Vagina (tissue), 2 donors: ENCODE measurements around the gene AQP12B.

ENCODE experiments used
- CTCF ChIP-seq, 3 experiments: fragments of 450-650 bp in 2 of 3; fragments of 200-600 bp in 1 of 3; sonication (generic) in 1 of 3; IDR thresholded peaks; one replicate each; pipeline ENCODE4 v1.5.1; 2017 to 2019; ENCODE audit warnings: antibody characterized with exemption in 3 of 3, mild to moderate bottlenecking in 2 of 3, moderate library complexity in 2 of 3
- POLR2A ChIP-seq, 2 donors: fragments of 450-650 bp; IDR thresholded peaks; one replicate each; pipeline ENCODE4 v1.6.1; 2017; ENCODE audit warnings: antibody characterized with exemption in 2 of 2, mild to moderate bottlenecking in 2 of 2, moderate library complexity in 2 of 2
- POLR2AphosphoS5 ChIP-seq, 2 donors: sonication (generic); formaldehyde crosslinking; IDR thresholded peaks; one replicate each; pipeline ENCODE4 v1.9.0; 2017; ENCODE audit warnings: antibody characterized with exemption in 2 of 2, mild to moderate bottlenecking in 2 of 2, low read depth in 1 of 2; ENCODE audit not compliant: insufficient read depth in 1 of 2

DNA sequence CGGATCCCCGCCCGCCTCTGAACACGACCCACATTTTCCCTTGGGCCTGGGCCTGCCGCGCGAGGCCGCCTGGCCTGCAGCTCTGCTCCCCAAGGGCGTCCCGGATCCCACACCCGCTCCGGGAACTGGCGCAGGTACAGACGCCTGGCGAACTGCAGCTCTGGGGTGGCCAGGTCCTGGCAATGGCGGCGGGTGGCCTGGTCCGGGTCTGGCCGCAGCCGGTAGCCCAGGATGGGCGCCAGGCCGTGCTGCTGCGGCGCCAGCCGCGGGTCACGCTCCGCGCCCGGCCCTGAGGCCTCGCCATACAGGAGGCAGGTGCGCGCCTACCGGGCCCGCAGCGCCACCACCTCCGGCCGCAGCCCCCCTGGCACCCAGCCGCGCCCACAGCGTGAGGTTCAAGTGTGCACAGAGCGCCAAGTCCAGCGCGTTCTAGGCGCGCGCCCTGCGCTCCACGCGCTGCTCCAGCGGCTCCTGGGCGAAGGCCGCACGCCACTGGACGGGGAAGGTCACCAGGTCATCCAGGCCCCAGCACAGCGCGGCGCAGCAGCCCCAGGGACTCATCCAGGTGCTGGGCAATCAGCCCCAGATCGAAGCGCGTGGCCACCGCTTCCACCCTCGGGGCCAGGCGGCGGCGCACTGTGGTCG is 18.5 kb upstream of the AQP12B start:
- TF ChIP-seq POLR2A (IDR thresholded peaks at IDR 0.05) (no peak), CTCF (IDR thresholded peaks at IDR 0.05) (no peak), POLR2AphosphoS5 (IDR thresholded peaks at IDR 0.05; ENCODE audit: insufficient read depth in 1 of 2, low read depth in 1 of 2) (no peak)
